ENCODE results near the gene UPK3A. TPM values are rescaled to one million over a fixed set of nuclear protein-coding genes. Genes with fewer than 3 reads are reported as not detected.

The UPK3A gene
- total and polyA plus RNA-seq, 2 of the 13 experiments (the other 11 are each of a cell fraction or from before 2014, with no cell fraction given) = 10.5 to 13.8 TPM

- ChIA-PET CTCF (ENCODE audit: low intra/inter-chr PET ratio, low total read pairs) (no interaction called here), POLR2A (no interaction called here)
- intact Hi-C loops (cut with micrococcal nuclease; ENCODE audit: unreplicated experiment) = no loop called here
- H3K27me3 ChIP-seq (ENCODE audit: control insufficient read depth in 1 of 2, insufficient read depth in 2 of 2, low read length in 2 of 2) = no peaks in the 10 kb centered on the region
- H3K36me3 ChIP-seq (replicated peaks in 1 of 2; ENCODE audit: control insufficient read depth in 1 of 2, insufficient read depth in 2 of 2, low read length in 2 of 2) = no peaks in the 10 kb centered on the region; a peak in 1 of 5 replicates
- no peak overlapping the region for H2AFZ ChIP-seq (ENCODE audit: low read length)
- H3K4me2 ChIP-seq (ENCODE audit: low read depth, low read length) = no peak overlapping the region
- ATAC-seq = no peak
- in situ Hi-C loops (cut with HindIII; ENCODE audit: extremely low pct_ligation_motif_present, low pct_unique_long_range_greater_than_20kb) = loop anchor here (5.0 kb wide), 1 partner anchor 33 kb away; no protein-coding TSS in a partner anchor
- 42% methylated on average over 6 of the region's 6 CpGs for WGBS (ENCODE audit: low lambda C conversion rate)
- FAIRE-seq = peak; percentile 80
- H4K20me1 ChIP-seq (ENCODE audit: insufficient read depth, low read length) = peaks cover 1% of the 10 kb centered on the region; the same call in 1 of the 2 replicates
- no peak overlapping the region for H3K9ac ChIP-seq (ENCODE audit: insufficient read depth, low read depth, low read length)
- no peaks in the 10 kb centered on the region for H3K9me3 ChIP-seq (ENCODE audit: low read length)
- BruUV-seq (replicated peaks) = no TSS peak
- no peak overlapping the region for H3K4me3 ChIP-seq (replicated peaks in 1 of 3; ENCODE audit: insufficient read depth in 1 of 3, low read depth in 2 of 3, low read length in 3 of 3)
- H3K27ac ChIP-seq (ENCODE audit: extremely low read length, insufficient read depth, low read length) = peak overlapping the region; percentile 44
- TF ChIP-seq SOX13 (IDR thresholded peaks at IDR 0.05) (no peak; the same call in 1 of the 2 replicates), SOX13 (CRISPR knock-in tag; conservative IDR thresholded peaks at IDR 0.05 in 1 of 2, IDR thresholded peaks at IDR 0.05 in 1 of 2) (peak in 1 of 2 experiments; percentile 25; a peak in 1 of 4 replicates), EP300 (IDR thresholded peaks at IDR 0.05; ENCODE audit: low read depth in 2 of 2, low read length in 2 of 2) (0 out of 4 replicates have a peak, but pooled peaks of 1 of the 2 experiments have one; percentile 12), EP300 (CRISPR knock-in tag; IDR thresholded peaks at IDR 0.05; ENCODE audit: borderline replicate concordance) (no peak), CEBPB (IDR thresholded peaks at IDR 0.05; ENCODE audit: borderline replicate concordance, low read depth, low read length) (peak; percentile 47; the same call in 1 of the 2 replicates), ZNF543 (CRISPR knock-in tag; IDR thresholded peaks at IDR 0.05) (no peak), PLRG1 (conservative IDR thresholded peaks at IDR 0.05) (no peak), ZNF770 (CRISPR knock-in tag; IDR thresholded peaks at IDR 0.05) (peak; percentile 33; the same call in 1 of the 2 replicates), SP5 (CRISPR knock-in tag; IDR thresholded peaks at IDR 0.05; ENCODE audit: borderline replicate concordance, low read depth) (peak; percentile 64), SMC3 (IDR thresholded peaks at IDR 0.05; ENCODE audit: low read length) (no peak), CEBPG (CRISPR knock-in tag; IDR thresholded peaks at IDR 0.05) (peak; percentile 3; the same call in 1 of the 2 replicates), ZNF121 (CRISPR knock-in tag; IDR thresholded peaks at IDR 0.05) (peak; percentile 88), HNF4A (CRISPR knock-in tag; IDR thresholded peaks at IDR 0.05) (peak; percentile 41; the same call in 1 of the 2 replicates), TEAD3 (CRISPR knock-in tag; optimal IDR thresholded peaks at IDR 0.05; ENCODE audit: borderline replicate concordance) (peak; percentile 16), SOX5 (CRISPR knock-in tag; IDR thresholded peaks at IDR 0.05; ENCODE audit: borderline replicate concordance) (peak; percentile 46), ZFP91 (CRISPR knock-in tag; IDR thresholded peaks at IDR 0.05; ENCODE audit: borderline replicate concordance) (peak; percentile 73; the same call in 1 of the 2 replicates)
- peak; percentile 45 for DNase-seq (ENCODE audit: low spot score)
- H3K4me1 ChIP-seq (ENCODE audit: insufficient read depth, low read length) = peaks cover 44% of the 10 kb centered on the region
- H3K79me2 ChIP-seq (ENCODE audit: insufficient read depth, low read length) = peaks cover 6% of the 10 kb centered on the region
Observed at GRCh38 chr22:45305456-45306075, 20.8 kb downstream of the UPK3A start.
